ENCODE results near the gene SF3B2. TPM values are rescaled to one million over a fixed set of nuclear protein-coding genes. Genes with fewer than 3 reads are reported as not detected.

Gene SF3B2
- total and polyA plus RNA-seq, 2 experiments from 2014 or later, result 120 to 155 TPM

GRCh38 chr11:66106786-66107599, 54.8 kb downstream of the SF3B2 start:
- no peaks in the 10 kb centered on the region for H3K9me3 ChIP-seq (ENCODE audit: low read depth)
- no peak overlapping the region for H2AFZ ChIP-seq
- no peak for DNase-seq (ENCODE audit: low spot score)
- no peaks in the 10 kb centered on the region for H3K9me2 ChIP-seq (replicated peaks; ENCODE audit: insufficient read depth)
- no peak overlapping the region for H3K4me3 ChIP-seq
- no peak overlapping the region for H3K27ac ChIP-seq
- peaks cover 9% of the 10 kb centered on the region for H4K20me1 ChIP-seq (ENCODE audit: insufficient read depth, poor library complexity, severe bottlenecking)
- H3K36me3 ChIP-seq (replicated peaks; ENCODE audit: insufficient read depth, low read depth), result no peaks in the 10 kb centered on the region
- H3K27me3 ChIP-seq, result no peaks in the 10 kb centered on the region
- TF ChIP-seq CTCF (IDR thresholded peaks at IDR 0.05; ENCODE audit: poor library complexity), result no peak
- TF ChIP-seq EZH2phosphoT487 (IDR thresholded peaks at IDR 0.05; ENCODE audit: low read depth, severe bottlenecking, unreplicated experiment), result no peak
- peaks cover 98% of the 10 kb centered on the region for H3K79me2 ChIP-seq
- H3K4me1 ChIP-seq (ENCODE audit: insufficient read depth), result peaks cover 1% of the 10 kb centered on the region
- H3K4me2 ChIP-seq, result no peak overlapping the region
- WGBS (ENCODE audit: low lambda C conversion rate, missing lambda C conversion rate), result 83% methylated on average over 4 of the region's 4 CpGs

- no peaks in the 10 kb centered on the region for H3K27me3 ChIP-seq
- no peak overlapping the region for H3K27ac ChIP-seq
- no peak overlapping the region for H2AFZ ChIP-seq
- no peaks in the 10 kb centered on the region for H3K9me2 ChIP-seq (replicated peaks; ENCODE audit: insufficient read depth)
- H3K4me3 ChIP-seq, result no peak overlapping the region
- H4K20me1 ChIP-seq (ENCODE audit: insufficient read depth, poor library complexity, severe bottlenecking), result peaks cover 9% of the 10 kb centered on the region
- 86% methylated on average over 3 of the region's 3 CpGs for WGBS (ENCODE audit: low lambda C conversion rate, missing lambda C conversion rate)
- H3K9me3 ChIP-seq (ENCODE audit: low read depth), result no peaks in the 10 kb centered on the region
- no peaks in the 10 kb centered on the region for H3K36me3 ChIP-seq (replicated peaks; ENCODE audit: insufficient read depth, low read depth)
- peaks cover 96% of the 10 kb centered on the region for H3K79me2 ChIP-seq
- DNase-seq (ENCODE audit: low spot score), result no peak
- TF ChIP-seq CTCF (IDR thresholded peaks at IDR 0.05; ENCODE audit: poor library complexity) (no peak), EZH2phosphoT487 (IDR thresholded peaks at IDR 0.05; ENCODE audit: low read depth, severe bottlenecking, unreplicated experiment) (no peak)
- H3K4me2 ChIP-seq, result no peak overlapping the region
- H3K4me1 ChIP-seq (ENCODE audit: insufficient read depth), result peaks cover 10% of the 10 kb centered on the region
These were observed 55.7 kb downstream of the SF3B2 start for GRCh38 chr11:66107600-66108510.

GRCh38 chr11:66109294-66109693, 57.1 kb downstream of the SF3B2 start:
- peaks cover 9% of the 10 kb centered on the region for H4K20me1 ChIP-seq (ENCODE audit: insufficient read depth, poor library complexity, severe bottlenecking)
- no peaks in the 10 kb centered on the region for H3K9me2 ChIP-seq (replicated peaks; ENCODE audit: insufficient read depth)
- H3K79me2 ChIP-seq, result peaks cover 83% of the 10 kb centered on the region
- TF ChIP-seq EZH2 (IDR thresholded peaks at IDR 0.05; ENCODE audit: borderline replicate concordance) (no peak), CTCF (IDR thresholded peaks at IDR 0.05; ENCODE audit: poor library complexity) (no peak), EZH2phosphoT487 (IDR thresholded peaks at IDR 0.05; ENCODE audit: low read depth, severe bottlenecking, unreplicated experiment) (no peak)
- H3K27ac ChIP-seq, result no peak overlapping the region
- no peak overlapping the region for H3K4me3 ChIP-seq
- no peak overlapping the region for H3K4me2 ChIP-seq
- H3K4me1 ChIP-seq (ENCODE audit: insufficient read depth), result peaks cover 19% of the 10 kb centered on the region
- DNase-seq (ENCODE audit: low spot score), result no peak
- no peaks in the 10 kb centered on the region for H3K27me3 ChIP-seq
- no peaks in the 10 kb centered on the region for H3K36me3 ChIP-seq (replicated peaks; ENCODE audit: insufficient read depth, low read depth)
- no peaks in the 10 kb centered on the region for H3K9me3 ChIP-seq (ENCODE audit: low read depth)
- H2AFZ ChIP-seq, result no peak overlapping the region
- 98% methylated on average over 2 of the region's 2 CpGs for WGBS (ENCODE audit: low lambda C conversion rate, missing lambda C conversion rate)
